Measurements from ENCODE around the gene PIK3C2A.

Gene PIK3C2A

GRCh38 chr11:17163736-17164135 is 44.0 kb downstream of the PIK3C2A start:
- Histone ChIP-seq H3K27me3 (ENCODE audit: insufficient read depth, low read length) (no peaks in the 10 kb centered on the region), H3K4me3 (ENCODE audit: low read depth, low read length, poor library complexity, severe bottlenecking) (no peak overlapping the region), H3K27ac (ENCODE audit: low read depth, low read length, poor library complexity, severe bottlenecking) (peak overlapping the region; percentile 7), H3K9me3 (ENCODE audit: low read length) (no peaks in the 10 kb centered on the region), H3F3A (ENCODE audit: insufficient read depth, low read length) (no peaks in the 10 kb centered on the region), H3K79me2 (ENCODE audit: insufficient read depth, low read length) (peaks cover 28% of the 10 kb centered on the region), H3K9me2 (ENCODE audit: low read depth, low read length) (no peaks in the 10 kb centered on the region), H3K36me3 (ENCODE audit: insufficient read depth, low read length) (peaks cover 10% of the 10 kb centered on the region), H3K4me2 (ENCODE audit: low read length) (no peak overlapping the region), H2AFZ (ENCODE audit: low read length) (no peak overlapping the region), H3K9ac (ENCODE audit: low read length) (no peak overlapping the region), H3K4me1 (ENCODE audit: insufficient read depth, low read length, severe bottlenecking) (peaks cover 37% of the 10 kb centered on the region), H4K20me1 (ENCODE audit: insufficient read depth, low read length) (no peaks in the 10 kb centered on the region)
- TF ChIP-seq EZH2 (IDR thresholded peaks at IDR 0.05; ENCODE audit: borderline replicate concordance, low read length): no peak
- TF ChIP-seq CTCF (IDR thresholded peaks at IDR 0.05; ENCODE audit: low read length): no peak

- Histone ChIP-seq H3F3A (ENCODE audit: insufficient read depth, low read length) (no peaks in the 10 kb centered on the region), H3K9ac (ENCODE audit: low read length) (no peak overlapping the region), H2AFZ (ENCODE audit: low read length) (no peak overlapping the region), H3K4me2 (ENCODE audit: low read length) (no peak overlapping the region), H3K27me3 (ENCODE audit: insufficient read depth, low read length) (no peaks in the 10 kb centered on the region), H3K79me2 (ENCODE audit: insufficient read depth, low read length) (peaks cover 32% of the 10 kb centered on the region), H4K20me1 (ENCODE audit: insufficient read depth, low read length) (no peaks in the 10 kb centered on the region), H3K9me2 (ENCODE audit: low read depth, low read length) (no peaks in the 10 kb centered on the region), H3K9me3 (ENCODE audit: low read length) (no peaks in the 10 kb centered on the region), H3K27ac (ENCODE audit: low read depth, low read length, poor library complexity, severe bottlenecking) (no peak overlapping the region), H3K4me3 (ENCODE audit: low read depth, low read length, poor library complexity, severe bottlenecking) (no peak overlapping the region), H3K36me3 (ENCODE audit: insufficient read depth, low read length) (0 out of 2 replicates have a peak, but pooled peaks cover 6% of the 10 kb centered on the region), H3K4me1 (ENCODE audit: insufficient read depth, low read length, severe bottlenecking) (peaks cover 37% of the 10 kb centered on the region)
- TF ChIP-seq CTCF (IDR thresholded peaks at IDR 0.05; ENCODE audit: low read length): no peak
Measured at GRCh38 chr11:17163291-17163690, 44.5 kb downstream of the PIK3C2A start.

GRCh38 chr11:17162376-17162775 is 45.4 kb downstream of the PIK3C2A start:
- no peak overlapping the region for H3K4me3 ChIP-seq (ENCODE audit: low read depth, low read length, poor library complexity, severe bottlenecking)
- H3K27me3 ChIP-seq (ENCODE audit: insufficient read depth, low read length): no peaks in the 10 kb centered on the region
- no peak for TF ChIP-seq CTCF (IDR thresholded peaks at IDR 0.05; ENCODE audit: low read length)
- no peak for TF ChIP-seq EZH2 (IDR thresholded peaks at IDR 0.05; ENCODE audit: borderline replicate concordance, low read length)
- peaks cover 33% of the 10 kb centered on the region for H3K79me2 ChIP-seq (ENCODE audit: insufficient read depth, low read length)
- no peaks in the 10 kb centered on the region for H3F3A ChIP-seq (ENCODE audit: insufficient read depth, low read length)
- no peaks in the 10 kb centered on the region for H3K9me3 ChIP-seq (ENCODE audit: low read length)
- H3K27ac ChIP-seq (ENCODE audit: low read depth, low read length, poor library complexity, severe bottlenecking): peak overlapping the region; percentile 60
- H4K20me1 ChIP-seq (ENCODE audit: insufficient read depth, low read length): no peaks in the 10 kb centered on the region
- H2AFZ ChIP-seq (ENCODE audit: low read length): no peak overlapping the region
- no peak overlapping the region for H3K4me2 ChIP-seq (ENCODE audit: low read length)
- H3K9me2 ChIP-seq (ENCODE audit: low read depth, low read length): no peaks in the 10 kb centered on the region
- H3K4me1 ChIP-seq (ENCODE audit: insufficient read depth, low read length, severe bottlenecking): peaks cover 37% of the 10 kb centered on the region
- H3K9ac ChIP-seq (ENCODE audit: low read length): no peak overlapping the region
- H3K36me3 ChIP-seq (ENCODE audit: insufficient read depth, low read length): no peaks in the 10 kb centered on the region

All from OCI-LY1 (cell line).